H1 (cell line): ENCODE measurements around the gene CRCP. TPM values are rescaled to one million over a fixed set of nuclear protein-coding genes. Genes with fewer than 3 reads are reported as not detected.

Experiments
- CTCF ChIA-PET: fragments of 300-600 bp; sonication (Branson Sonifier 250); formaldehyde crosslinking; loops from one replicate; lab custom pipeline; 2021; ENCODE audit not compliant: partially characterized antibody; lab: Charles Lee
- POLR2A ChIA-PET: fragments of 300-600 bp; sonication (Branson Sonifier 250); formaldehyde crosslinking; loops from one replicate; lab custom pipeline; 2021; ENCODE audit warnings: inconsistent platforms; ENCODE audit not compliant: partially characterized antibody; lab: Charles Lee
- DNase-seq, 2 experiments: peaks; one replicate each; pipeline versions ENCODE4 v3.0.0 to v3.0.0-alpha.2; 2010 to 2022; ENCODE audit warnings: low spot score in 2 of 2, low read depth in 1 of 2, mixed read lengths in 1 of 2
- FAIRE-seq: peaks from 2 replicates; lab custom pipeline; 2011; peaks lifted over from hg19 to GRCh38; lab: Jason Lieb, UNC
- H2AFZ ChIP-seq: 2 replicates; pipeline ENCODE4 v1.8.1; 2012; ENCODE audit warnings: low read length, inconsistent platforms
- H2AK5ac ChIP-seq: 2 replicates; pipeline ENCODE4 v1.6.1; 2013; ENCODE audit warnings: low read depth, low read length
- H2BK120ac ChIP-seq: replicated peaks from 2 replicates; pipeline ENCODE3; 2013; ENCODE audit warnings: low read depth, low read length, inconsistent platforms
- H2BK12ac ChIP-seq: 2 replicates; pipeline ENCODE4 v1.6.1; 2013; ENCODE audit warnings: low read depth, low read length
- H2BK15ac ChIP-seq: 2 replicates; pipeline ENCODE4 v1.6.1; 2013; ENCODE audit warnings: low read length
- H2BK20ac ChIP-seq: 2 replicates; pipeline ENCODE4 v1.6.1; 2013; ENCODE audit warnings: low read length
- H2BK5ac ChIP-seq: 2 replicates; pipeline ENCODE4 v1.6.1; 2013; ENCODE audit warnings: low read depth, low read length
- H3K14ac ChIP-seq: 2 replicates; pipeline ENCODE4 v1.6.1; 2013; ENCODE audit warnings: inconsistent platforms; ENCODE audit not compliant: insufficient read length
- H3K18ac ChIP-seq: 2 replicates; pipeline ENCODE4 v1.6.1; 2013; ENCODE audit warnings: low read length; ENCODE audit errors: extremely low read depth
- H3K23ac ChIP-seq: 2 replicates; pipeline ENCODE4 v1.6.1; 2013; ENCODE audit warnings: inconsistent platforms; ENCODE audit not compliant: insufficient read length
- H3K23me2 ChIP-seq: 2 replicates; pipeline ENCODE4 v1.6.1; 2013; ENCODE audit warnings: low read depth, low read length
- H3K27ac ChIP-seq: 2 replicates; pipeline ENCODE4 v1.6.1; 2011; ENCODE audit warnings: low read depth, low read length, inconsistent platforms
- H3K27me3 ChIP-seq, 4 experiments: replicated peaks in 1 of 4; 1 replicate in 1 of 4; 2 replicates in 3 of 4; pipeline versions ENCODE4 v1.6.1 to v1.8.1; 2011 to 2013; ENCODE audit warnings: low read length in 3 of 4, mild to moderate bottlenecking in 3 of 4, inconsistent platforms in 2 of 4, mixed read lengths in 2 of 4, moderate library complexity in 1 of 4; ENCODE audit not compliant: control insufficient read depth in 3 of 4, insufficient read depth in 3 of 4; ENCODE audit errors: extremely low read depth in 1 of 4
- H3K36me3 ChIP-seq, 4 experiments: 2 replicates each; pipeline versions ENCODE4 v1.6.1 to v1.8.1; 2011 to 2013; ENCODE audit warnings: mild to moderate bottlenecking in 4 of 4, low read length in 3 of 4, moderate library complexity in 2 of 4, control low read depth in 1 of 4, inconsistent platforms in 1 of 4; ENCODE audit not compliant: insufficient read depth in 4 of 4, control insufficient read depth in 2 of 4
- H3K4ac ChIP-seq: replicated peaks from 2 replicates; pipeline ENCODE3; 2013; ENCODE audit warnings: low read length, low read depth, mixed read lengths, inconsistent platforms; ENCODE audit not compliant: insufficient read length
- H3K4me1 ChIP-seq, 4 experiments: replicated peaks in 1 of 4; 1 replicate in 1 of 4; 2 replicates in 3 of 4; pipeline versions ENCODE4 v1.6.1 to v1.8.1; 2011 to 2013; ENCODE audit warnings: low read length in 3 of 4, inconsistent platforms in 2 of 4, mixed read lengths in 1 of 4; ENCODE audit not compliant: insufficient read depth in 4 of 4, control insufficient read depth in 3 of 4
- H3K4me2 ChIP-seq, 2 experiments: 2 replicates each; pipeline versions ENCODE4 v1.6.1 to v1.8.1; 2011 to 2013; ENCODE audit warnings: low read depth in 2 of 2, low read length in 2 of 2, control low read depth in 1 of 2, inconsistent platforms in 1 of 2, mild to moderate bottlenecking in 1 of 2; ENCODE audit not compliant: insufficient read depth in 1 of 2
- H3K4me3 ChIP-seq, 4 experiments: fragments of 200-600, 300-600 bp in 1 of 4; sonication (generic), shearing (Covaris generic), sonication (Bioruptor Twin) in 1 of 4; 2 replicates each; pipeline versions ENCODE4 v1.5.1 to v1.8.1; 2011 to 2016; ENCODE audit warnings: low read length in 4 of 4, low read depth in 3 of 4, control low read depth in 2 of 4, inconsistent platforms in 2 of 4, mild to moderate bottlenecking in 2 of 4, mixed read lengths in 1 of 4, moderate library complexity in 1 of 4; ENCODE audit not compliant: insufficient read depth in 2 of 4; ENCODE audit errors: extremely low read depth in 1 of 4
- H3K56ac ChIP-seq: replicated peaks from 2 replicates; pipeline ENCODE3; 2013; ENCODE audit warnings: low read depth, mild to moderate bottlenecking, mixed read lengths, low read length, inconsistent platforms; ENCODE audit not compliant: insufficient read length
- H3K79me1 ChIP-seq: 2 replicates; pipeline ENCODE4 v1.6.1; 2013; ENCODE audit warnings: low read depth, low read length, control low read depth
- H3K79me2 ChIP-seq, 2 experiments: 2 replicates each; pipeline versions ENCODE4 v1.6.1 to v1.8.1; 2012 to 2013; ENCODE audit warnings: low read length in 2 of 2, mild to moderate bottlenecking in 2 of 2, inconsistent platforms in 1 of 2; ENCODE audit not compliant: insufficient read depth in 2 of 2, control insufficient read depth in 1 of 2
- H3K9ac ChIP-seq, 4 experiments: replicated peaks in 1 of 4; 1 replicate in 1 of 4; 2 replicates in 3 of 4; pipeline versions ENCODE4 v1.6.1 to v1.8.1; 2011 to 2013; ENCODE audit warnings: low read depth in 3 of 4, low read length in 3 of 4, control low read depth in 2 of 4, mild to moderate bottlenecking in 2 of 4, moderate library complexity in 2 of 4, inconsistent platforms in 1 of 4; ENCODE audit errors: extremely low read depth in 1 of 4
- H3K9me3 ChIP-seq, 2 experiments: 2 replicates each; pipeline versions ENCODE4 v1.6.1 to v1.8.1; 2012 to 2013; ENCODE audit warnings: mild to moderate bottlenecking in 2 of 2, moderate library complexity in 2 of 2, control low read depth in 1 of 2, inconsistent platforms in 1 of 2, low read depth in 1 of 2, low read length in 1 of 2, mixed read lengths in 1 of 2; ENCODE audit not compliant: insufficient read depth in 2 of 2
- H4K20me1 ChIP-seq, 2 experiments: replicated peaks in 1 of 2; 2 replicates each; pipeline versions ENCODE3 to v1.8.1; 2011 to 2013; ENCODE audit warnings: inconsistent platforms in 2 of 2, low read length in 2 of 2, mild to moderate bottlenecking in 1 of 2; ENCODE audit not compliant: insufficient read depth in 2 of 2, control insufficient read depth in 1 of 2
- H4K5ac ChIP-seq: 2 replicates; pipeline ENCODE4 v1.6.1; 2013; ENCODE audit warnings: low read length, low read depth, mixed read lengths, inconsistent platforms; ENCODE audit not compliant: insufficient read length
- H4K8ac ChIP-seq: 2 replicates; pipeline ENCODE4 v1.8.0; 2013; ENCODE audit warnings: mild to moderate bottlenecking, moderate library complexity, low read length, inconsistent platforms; ENCODE audit not compliant: insufficient read depth; ENCODE audit errors: extremely low read depth
- H4K91ac ChIP-seq: replicated peaks from 2 replicates; pipeline ENCODE3; 2013; ENCODE audit warnings: low read length, mixed read lengths, inconsistent platforms; ENCODE audit not compliant: insufficient read length
- ATF3 ChIP-seq: IDR thresholded peaks from 2 replicates; pipeline ENCODE4 v1.6.1; 2011; ENCODE audit warnings: low read depth, mild to moderate bottlenecking, low read length; ENCODE audit not compliant: insufficient read depth
- BCL11A ChIP-seq, 2 experiments: IDR thresholded peaks; one replicate each; pipeline ENCODE4 v1.6.1; 2011; ENCODE audit warnings: low read depth in 2 of 2, low read length in 2 of 2, mild to moderate bottlenecking in 2 of 2
- EP300 ChIP-seq, 2 experiments: IDR thresholded peaks; 1 replicate in 1 of 2; 2 replicates in 1 of 2; pipeline ENCODE4 v1.6.1; 2011 to 2012; ENCODE audit warnings: low read depth in 2 of 2, low read length in 2 of 2, mild to moderate bottlenecking in 2 of 2, borderline replicate concordance in 1 of 2, inconsistent platforms in 1 of 2, moderate library complexity in 1 of 2
- GABPA ChIP-seq: IDR thresholded peaks from 2 replicates; pipeline ENCODE4 v1.6.1; 2011; ENCODE audit warnings: mild to moderate bottlenecking, low read length, moderate library complexity, borderline replicate concordance; ENCODE audit not compliant: insufficient read depth
- HDAC6 ChIP-seq: IDR thresholded peaks from one replicate; pipeline ENCODE4 v1.7.1; 2012; ENCODE audit warnings: low read depth, mild to moderate bottlenecking, inconsistent platforms, low read length, moderate library complexity
- RBBP5 ChIP-seq: IDR thresholded peaks from 2 replicates; pipeline ENCODE4 v1.7.1; 2012; ENCODE audit warnings: low read depth, mild to moderate bottlenecking, inconsistent platforms, low read length, moderate library complexity, borderline replicate concordance
- WGBS, 2 experiments: shearing (Covaris generic) in 1 of 2; methylation state at CpG; one replicate each; pipeline versions ENCODE4 v1.1.6 to v1.1.7; 2013 to 2015; ENCODE audit warnings: low lambda C conversion rate in 2 of 2, mixed read lengths in 2 of 2, inconsistent platforms in 1 of 2, low coverage in 1 of 2, missing lambda C conversion rate in 1 of 2; ENCODE audit not compliant: insufficient replicate concordance in 2 of 2, insufficient coverage in 1 of 2, insufficient read length in 1 of 2; ENCODE audit errors: extremely low coverage in 1 of 2, missing lambda C conversion rate in 1 of 2; 5-methylcytosine and 5-hydroxymethylcytosine counted together
- polyA plus RNA-seq, 7 experiments: library from polyadenylated mRNA; depleted of rRNA in 3 of 7; stranded (reverse) in 5 of 7; unstranded in 2 of 7; fragments of >200 nt in 5 of 7; fragments of 200-250 nt in 2 of 7; gene quantifications; 1 replicate in 5 of 7; 2 replicates in 1 of 7; 4 replicates in 1 of 7; pipeline versions ENCODE4 v1.2.1 to v1.2.3, GENCODE V29; 2011 to 2013; ENCODE audit warnings: missing spikeins in 2 of 7, mixed read lengths in 2 of 7
- total RNA-seq: library from RNA; stranded (reverse); fragmentation: NEBNext Ultra II Directional; extraction: Animal tissue kit (Norgen Biotek cat#: 25700); gene quantifications from 2 replicates; pipeline ENCODE4 v1.2.1, GENCODE V29; 2021

Gene CRCP
- total and polyA plus RNA-seq, 2 of the 8 experiments (the other 6 are each of a cell fraction or from before 2014, with no cell fraction given): 15.0 to 29.3 TPM

- Histone ChIP-seq H3K9me3 (peaks cover 0 to 3% of the 10 kb centered on the region in 2 experiments; a peak in 1 of 4 replicates), H3K18ac (no peak overlapping the region), H3K79me1 (no peaks in the 10 kb centered on the region), H3K4ac (no peak overlapping the region), H2BK15ac (no peak overlapping the region), H3K4me1 (no peaks in the 10 kb centered on the region), H3K9ac (no peak overlapping the region), H4K5ac (no peak overlapping the region), H3K27ac (no peak overlapping the region), H3K4me2 (no peak overlapping the region), H2AK5ac (no peak overlapping the region), H2BK20ac (no peak overlapping the region), H3K23me2 (no peaks in the 10 kb centered on the region; the same call in 1 of the 2 replicates), H4K20me1 (no peaks in the 10 kb centered on the region), H2BK120ac (no peak overlapping the region), H3K79me2 (no peaks in the 10 kb centered on the region), H3K36me3 (no peaks in the 10 kb centered on the region), H3K4me3 (no peak overlapping the region), H3K27me3 (no peaks in the 10 kb centered on the region), H3K14ac (no peak overlapping the region), H2AFZ (no peak overlapping the region), H2BK5ac (no peak overlapping the region), H4K91ac (no peak overlapping the region), H3K23ac (no peak overlapping the region), H4K8ac (no peak overlapping the region), H2BK12ac (no peak overlapping the region), H3K56ac (no peak overlapping the region)
- CTCF ChIA-PET: interaction anchor here (0.5 to 1.5 kb wide), 2 partner anchors 15 to 20 kb away, joined by 3 to 4 read pairs; no protein-coding TSS in a partner anchor
- FAIRE-seq: no peak
- 93% methylated on average over 2 of the region's 2 CpGs; no CpG with 5 or more reads in 1 of the 2 experiments for WGBS, 2 experiments
- no peak for DNase-seq
- POLR2A ChIA-PET: interaction anchor here (0.9 kb wide), 1 partner anchor 21 kb away, joined by 3 read pairs; the partner anchor contains the start of gene TPST1
- no peak for TF ChIP-seq BCL11A (IDR thresholded peaks at IDR 0.05; ENCODE audit: low read depth in 2 of 2, low read length in 2 of 2)
- TF ChIP-seq RBBP5: no peak
- no peak for TF ChIP-seq HDAC6
- TF ChIP-seq GABPA: no peak
- no peak for TF ChIP-seq ATF3
- TF ChIP-seq EP300 (IDR thresholded peaks at IDR 0.05; ENCODE audit: borderline replicate concordance in 1 of 2, low read depth in 2 of 2, low read length in 2 of 2): no peak
These were observed 69.1 kb downstream of the CRCP start for GRCh38 chr7:66183700-66184099.
